ENCODE results near the gene POLDIP2. TPM values are rescaled to one million over a fixed set of nuclear protein-coding genes. Genes with fewer than 3 reads are reported as not detected.

Gene POLDIP2
- total RNA-seq, 1 donor from 2014 or later: 79.1 TPM

- no peak overlapping the region for H3K4me3 ChIP-seq (ENCODE audit: insufficient read depth, low read depth, low read length)
- no peak overlapping the region for H3K4me2 ChIP-seq (ENCODE audit: low read length)
- H3K27ac Mint-ChIP-seq (ENCODE audit: unreplicated experiment): peak overlapping the region; percentile 41
- H3K79me2 ChIP-seq (ENCODE audit: insufficient read depth, low read length): peaks cover 8% of the 10 kb centered on the region
- no peak overlapping the region for H2AFZ ChIP-seq (ENCODE audit: low read depth, low read length)
- no peaks in the 10 kb centered on the region for H3K9me3 ChIP-seq (ENCODE audit: insufficient read depth, low read depth, low read length)
- no peak overlapping the region for H3K27ac ChIP-seq (ENCODE audit: low read depth, low read length)
- H3K36me3 Mint-ChIP-seq (ENCODE audit: low read depth, unreplicated experiment): peaks cover 7% of the 10 kb centered on the region
- H3K4me1 Mint-ChIP-seq (ENCODE audit: low read depth, unreplicated experiment): peaks cover 15% of the 10 kb centered on the region
- peaks cover 21% of the 10 kb centered on the region for H3K4me1 ChIP-seq (ENCODE audit: insufficient read depth, low read length)
- no peaks in the 10 kb centered on the region for H3K27me3 ChIP-seq (ENCODE audit: insufficient read depth, low read length)
- no peak overlapping the region for H3K4me3 Mint-ChIP-seq (ENCODE audit: unreplicated experiment)
- no peak overlapping the region for H3K9ac ChIP-seq (ENCODE audit: low read length)
- no peaks in the 10 kb centered on the region for H3K9me3 Mint-ChIP-seq (ENCODE audit: unreplicated experiment)
- DNase-seq (ENCODE audit: low read depth) (no peak), FAIRE-seq (no peak)
- H3K36me3 ChIP-seq (ENCODE audit: insufficient read depth, low read length): no peaks in the 10 kb centered on the region
- peaks cover 24% of the 10 kb centered on the region for H4K20me1 ChIP-seq (ENCODE audit: insufficient read depth, low read length)
- no peak for TF ChIP-seq CTCF (IDR thresholded peaks at IDR 0.05; ENCODE audit: insufficient read depth, low read depth, low read length)
- no peak for TF ChIP-seq EZH2 (IDR thresholded peaks at IDR 0.05; ENCODE audit: insufficient read depth, low read length)
- peaks cover 9% of the 10 kb centered on the region for H3K27me3 Mint-ChIP-seq (ENCODE audit: low read depth, unreplicated experiment)
Measured at GRCh38 chr17:28369684-28370034, 12.3 kb upstream of the POLDIP2 start.

GRCh38 chr17:28368915-28369683, 11.8 kb upstream of the POLDIP2 start:
- Histone ChIP-seq H3K4me3 (ENCODE audit: insufficient read depth, low read depth, low read length) (no peak overlapping the region), H4K20me1 (ENCODE audit: insufficient read depth, low read length) (peaks cover 19% of the 10 kb centered on the region), H3K9me3 (ENCODE audit: insufficient read depth, low read depth, low read length) (no peaks in the 10 kb centered on the region), H3K27me3 (ENCODE audit: insufficient read depth, low read length) (no peaks in the 10 kb centered on the region), H3K36me3 (ENCODE audit: insufficient read depth, low read length) (no peaks in the 10 kb centered on the region), H3K9ac (ENCODE audit: low read length) (no peak overlapping the region), H3K4me1 (ENCODE audit: insufficient read depth, low read length) (peaks cover 21% of the 10 kb centered on the region), H2AFZ (ENCODE audit: low read depth, low read length) (no peak overlapping the region), H3K4me2 (ENCODE audit: low read length) (no peak overlapping the region), H3K27ac (ENCODE audit: low read depth, low read length) (no peak overlapping the region), H3K79me2 (ENCODE audit: insufficient read depth, low read length) (peaks cover 6% of the 10 kb centered on the region)
- FAIRE-seq (no peak), DNase-seq (ENCODE audit: low read depth) (no peak)
- H3K36me3 Mint-ChIP-seq (ENCODE audit: low read depth, unreplicated experiment): peaks cover 7% of the 10 kb centered on the region
- no peaks in the 10 kb centered on the region for H3K9me3 Mint-ChIP-seq (ENCODE audit: unreplicated experiment)
- TF ChIP-seq CTCF (IDR thresholded peaks at IDR 0.05; ENCODE audit: insufficient read depth, low read depth, low read length) (no peak), EZH2 (IDR thresholded peaks at IDR 0.05; ENCODE audit: insufficient read depth, low read length) (no peak)
- peaks cover 15% of the 10 kb centered on the region for H3K4me1 Mint-ChIP-seq (ENCODE audit: low read depth, unreplicated experiment)
- no peak overlapping the region for H3K4me3 Mint-ChIP-seq (ENCODE audit: unreplicated experiment)
- peaks cover 9% of the 10 kb centered on the region for H3K27me3 Mint-ChIP-seq (ENCODE audit: low read depth, unreplicated experiment)
- H3K27ac Mint-ChIP-seq (ENCODE audit: unreplicated experiment): peak overlapping the region; percentile 14

GRCh38 chr17:28368306-28368831, 11.0 kb upstream of the POLDIP2 start:
- H3K4me3 Mint-ChIP-seq (ENCODE audit: unreplicated experiment): no peak overlapping the region
- no peaks in the 10 kb centered on the region for H3K27me3 ChIP-seq (ENCODE audit: insufficient read depth, low read length)
- FAIRE-seq: no peak

More at GRCh38 chr17:28368306-28368831, 11.0 kb upstream of the POLDIP2 start:
- H3K9me3 Mint-ChIP-seq (ENCODE audit: unreplicated experiment): no peaks in the 10 kb centered on the region
- H3K36me3 Mint-ChIP-seq (ENCODE audit: low read depth, unreplicated experiment): peaks cover 3% of the 10 kb centered on the region
- Histone ChIP-seq H3K36me3 (ENCODE audit: insufficient read depth, low read length) (no peaks in the 10 kb centered on the region), H3K27ac (ENCODE audit: low read depth, low read length) (no peak overlapping the region), H3K9me3 (ENCODE audit: insufficient read depth, low read depth, low read length) (no peaks in the 10 kb centered on the region), H3K4me1 (ENCODE audit: insufficient read depth, low read length) (peaks cover 21% of the 10 kb centered on the region), H4K20me1 (ENCODE audit: insufficient read depth, low read length) (peaks cover 12% of the 10 kb centered on the region), H2AFZ (ENCODE audit: low read depth, low read length) (no peak overlapping the region), H3K4me3 (ENCODE audit: insufficient read depth, low read depth, low read length) (no peak overlapping the region), H3K79me2 (ENCODE audit: insufficient read depth, low read length) (peaks cover 6% of the 10 kb centered on the region), H3K9ac (ENCODE audit: low read length) (no peak overlapping the region), H3K4me2 (ENCODE audit: low read length) (no peak overlapping the region)
- no peak overlapping the region for H3K27ac Mint-ChIP-seq (ENCODE audit: unreplicated experiment)
- no peak for DNase-seq (ENCODE audit: low read depth)
- no peak for TF ChIP-seq CTCF (IDR thresholded peaks at IDR 0.05; ENCODE audit: insufficient read depth, low read depth, low read length)
- TF ChIP-seq EZH2 (IDR thresholded peaks at IDR 0.05; ENCODE audit: insufficient read depth, low read length): no peak
- peaks cover 3% of the 10 kb centered on the region for H3K27me3 Mint-ChIP-seq (ENCODE audit: low read depth, unreplicated experiment)
- H3K4me1 Mint-ChIP-seq (ENCODE audit: low read depth, unreplicated experiment): peaks cover 12% of the 10 kb centered on the region
